Lung (tissue), 12 donors: ENCODE results near the gene TSKU. TPM values are rescaled to one million over a fixed set of nuclear protein-coding genes. Genes with fewer than 3 reads are reported as not detected.
"Not testable (repeated sequence)": the region's sequence is repeated elsewhere in the genome, so short reads cannot be mapped to it uniquely, and the experiment has no call there.

ENCODE experiments used
- ATAC-seq: fragments of 200-7000 bp; cut with Tn5 transposase; one replicate; pipeline ENCODE4 v1.9.1; 2020; ENCODE audit warnings: moderate number of reproducible peaks; ENCODE audit not compliant: insufficient read depth, low FRiP score
- DNase-seq, 3 donors: peaks; one replicate each; pipeline ENCODE4 v3.0.0-alpha.2; 2013 to 2017
- H3K27ac ChIP-seq, 2 donors: one replicate each; pipeline ENCODE4 v1.5.1; 2013; ENCODE audit warnings: mild to moderate bottlenecking in 2 of 2, moderate library complexity in 2 of 2, control low read depth in 1 of 2, inconsistent platforms in 1 of 2, low read depth in 1 of 2, low read length in 1 of 2
- H3K27me3 ChIP-seq, 3 donors: one replicate each; pipeline ENCODE4 v1.5.1; 2013; ENCODE audit warnings: low read length in 2 of 3; ENCODE audit not compliant: control insufficient read depth in 3 of 3, insufficient read depth in 3 of 3
- H3K36me3 ChIP-seq, 4 donors: one replicate each; pipeline ENCODE4 v1.5.1; 2013; ENCODE audit warnings: low read length in 4 of 4, mild to moderate bottlenecking in 1 of 4, moderate library complexity in 1 of 4; ENCODE audit not compliant: control insufficient read depth in 4 of 4, insufficient read depth in 4 of 4
- H3K4me1 ChIP-seq, 5 donors: one replicate each; pipeline ENCODE4 v1.5.1; 2013; ENCODE audit warnings: low read length in 5 of 5, mild to moderate bottlenecking in 2 of 5, moderate library complexity in 1 of 5; ENCODE audit not compliant: control insufficient read depth in 5 of 5, insufficient read depth in 5 of 5
- H3K4me3 ChIP-seq: one replicate; pipeline ENCODE4 v1.5.1; 2013; ENCODE audit warnings: mild to moderate bottlenecking, control low read depth, moderate library complexity
- H3K9ac ChIP-seq, 2 donors: one replicate each; pipeline ENCODE4 v1.5.1; 2013; ENCODE audit warnings: low read length in 2 of 2, control low read depth in 1 of 2; ENCODE audit not compliant: insufficient read depth in 1 of 2
- H3K9me3 ChIP-seq, 4 donors: one replicate each; pipeline ENCODE4 v1.5.1; 2013; ENCODE audit warnings: low read length in 3 of 4, mild to moderate bottlenecking in 1 of 4, moderate library complexity in 1 of 4; ENCODE audit not compliant: control insufficient read depth in 4 of 4, insufficient read depth in 3 of 4
- CTCF ChIP-seq: IDR thresholded peaks from 2 replicates; pipeline ENCODE4 v1.5.1; 2012; ENCODE audit warnings: mild to moderate bottlenecking; ENCODE audit errors: control extremely low read depth, extremely low read depth
- WGBS, 2 donors: extraction: QIAGEN DNeasy Blood & Tissue Kit; methylation state at CpG; one replicate each; pipeline ENCODE4 v1.1.7; 2013; 5-methylcytosine and 5-hydroxymethylcytosine counted together
- polyA plus RNA-seq, 2 donors: library from polyadenylated mRNA; stranded (reverse); fragments of 200-250 nt; gene quantifications; one replicate each; pipeline ENCODE4 v1.2.1, GENCODE V29; 2013
- total RNA-seq, 2 donors: library from RNA; depleted of rRNA in 1 of 2; stranded (reverse); fragments of >200 nt in 1 of 2; gene quantifications; one replicate each; pipeline ENCODE4 v1.2.1, GENCODE V29; 2014 to 2021
- donor health status: control.
- donor health status: control.
- donor health status: Bipolar disorder and iron deficiency.
- donor health status: healthy.
- donor health status: DM: yes; HTN: yes; CAD: no.

The TSKU gene
- total and polyA plus RNA-seq, 4 donors, result 3.7 to 18.6 (median 11.6) TPM

DNA sequence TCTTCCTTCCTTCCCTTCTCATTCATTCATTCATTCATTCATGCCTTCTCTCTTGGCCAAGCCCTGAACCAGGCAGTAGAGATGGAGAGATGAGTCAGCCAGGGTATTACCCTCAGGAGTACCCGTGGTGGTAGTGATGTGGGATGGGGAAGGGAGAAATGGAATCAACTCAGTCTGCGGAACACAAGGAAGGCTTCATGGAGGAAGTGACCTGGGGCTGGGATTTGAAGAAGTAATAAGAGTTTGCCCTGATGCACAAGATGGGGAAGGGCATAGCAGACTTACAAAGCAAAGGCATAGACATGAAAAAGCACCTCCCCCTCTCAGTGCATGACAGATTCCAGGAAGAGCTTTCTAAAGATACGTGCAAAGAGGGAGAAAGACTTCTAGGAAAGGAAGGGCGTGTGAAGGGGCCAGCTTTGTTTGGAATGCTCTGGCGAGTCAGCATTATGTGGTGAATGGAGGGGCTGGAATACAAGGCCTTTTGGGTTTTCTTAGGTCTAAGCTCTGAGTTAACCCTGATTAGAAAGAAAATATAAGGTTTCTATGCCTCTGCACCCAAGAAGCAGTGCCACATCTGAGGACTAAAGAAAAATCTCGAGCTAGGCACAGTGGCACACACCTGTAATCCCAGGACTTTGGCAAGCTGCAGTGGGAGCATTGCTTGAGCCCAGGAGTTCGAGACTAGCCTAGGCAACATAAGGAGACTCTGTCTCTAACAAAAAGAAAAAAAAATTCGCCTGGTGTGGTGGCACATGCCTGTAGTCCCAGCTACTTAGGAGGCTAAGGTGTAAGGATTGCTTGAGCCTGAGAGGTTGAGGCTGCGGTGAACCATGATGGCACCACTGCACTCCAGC lies 41.2 kb downstream of the TSKU start:
- Histone ChIP-seq H3K4me3 (no peak overlapping the region), H3K27me3 (no peaks in the 10 kb centered on the region), H3K4me1 (peaks cover 0 to 10% (median 0%) of the 10 kb centered on the region in 5 donors), H3K9ac (no peak overlapping the region), H3K9me3 (no peaks in the 10 kb centered on the region), H3K36me3 (no peaks in the 10 kb centered on the region), H3K27ac (peak overlapping the region; percentile 69 to 95)
- WGBS, 2 donors, result 63% methylated on average over 9 of the region's 9 CpGs
- TF ChIP-seq CTCF, result no peak
- DNase-seq, result no peak
- ATAC-seq, result no peak

DNA sequence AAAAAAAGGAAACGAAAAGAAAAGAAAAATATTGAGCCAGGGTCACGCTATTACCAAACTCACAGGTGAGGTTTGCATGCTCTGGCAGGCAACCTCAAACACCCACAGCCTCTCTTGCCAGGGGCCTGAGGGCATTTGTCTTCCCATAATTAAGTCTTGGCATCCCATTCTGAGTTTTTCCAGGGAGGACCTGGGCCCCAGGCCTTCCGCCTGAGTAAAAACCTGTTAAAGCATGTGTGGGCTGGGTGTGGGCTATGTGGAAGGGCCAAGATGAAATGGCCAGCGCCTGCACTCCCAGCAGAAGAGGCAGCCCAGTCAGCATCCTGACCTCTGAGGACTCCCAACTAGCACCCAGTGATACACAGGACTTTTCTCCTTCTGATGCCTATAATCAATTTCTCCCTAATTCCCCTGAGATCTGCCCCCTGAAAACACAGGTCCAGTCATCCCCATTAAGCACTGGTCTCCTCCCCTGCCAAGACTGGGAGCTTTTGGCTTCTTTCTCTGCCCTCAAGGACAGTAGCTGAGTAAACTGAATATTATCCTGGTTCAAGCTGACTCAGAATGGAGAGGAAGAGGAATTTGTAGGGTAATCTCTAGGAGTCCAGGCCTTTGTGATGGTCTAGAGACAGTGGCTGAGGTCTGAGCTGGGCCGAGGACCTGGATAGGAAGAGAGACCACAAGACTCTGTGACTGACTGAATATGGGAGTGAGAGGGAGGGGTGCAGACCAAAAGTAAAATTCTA lies 42.0 kb downstream of the TSKU start:
- no peaks in the 10 kb centered on the region for H3K9me3 ChIP-seq
- DNase-seq, result no peak
- WGBS, 2 donors, result 79 to 82% methylated on average over 5 of the region's 5 CpGs
- ATAC-seq, result no peak
- no peaks in the 10 kb centered on the region for H3K27me3 ChIP-seq
- H3K36me3 ChIP-seq, result no peaks in the 10 kb centered on the region
- peak overlapping the region; percentile 56 to 73 for H3K27ac ChIP-seq
- no peak overlapping the region for H3K9ac ChIP-seq
- TF ChIP-seq CTCF, result no peak
- no peak overlapping the region for H3K4me3 ChIP-seq
- peaks cover 0 to 14% (median 0%) of the 10 kb centered on the region in 5 donors for H3K4me1 ChIP-seq

DNA sequence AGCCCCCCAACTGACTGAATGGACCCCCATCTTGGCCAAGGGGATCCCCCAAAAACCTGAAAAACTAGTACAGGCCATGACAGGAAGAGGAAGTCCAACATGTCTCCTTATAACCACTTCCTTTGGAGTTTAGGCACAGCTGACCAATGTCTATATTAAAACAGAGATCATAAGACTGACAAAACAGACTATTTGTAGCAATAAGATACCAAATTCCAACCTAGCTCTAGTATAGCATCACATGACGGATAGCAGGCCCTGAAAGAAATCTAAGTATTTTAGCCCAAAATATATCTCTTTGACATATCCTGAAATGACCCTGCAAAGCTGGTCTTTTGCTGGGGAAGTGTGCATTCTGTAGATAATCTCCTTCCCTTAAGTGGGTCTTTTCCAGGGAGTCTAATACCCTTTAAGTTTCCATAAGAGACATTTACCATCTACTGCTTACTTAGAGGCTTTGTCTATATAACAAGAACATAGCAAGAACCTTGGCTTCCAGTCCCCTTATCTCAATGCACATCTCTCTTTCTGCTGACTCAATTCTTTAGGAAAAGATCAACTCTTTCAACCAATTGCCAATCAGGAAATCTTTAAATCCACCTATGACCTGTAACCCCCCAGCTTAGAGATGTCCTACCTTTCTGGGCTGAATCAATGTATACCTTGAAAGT lies 42.7 kb downstream of the TSKU start:
- no peak overlapping the region for H3K9ac ChIP-seq
- DNase-seq (no peak), ATAC-seq (no peak)
- TF ChIP-seq CTCF, result no peak
- H3K9me3 ChIP-seq, result no peaks in the 10 kb centered on the region
- no peak overlapping the region for H3K4me3 ChIP-seq
- 86% methylated on average over 1 of the region's 1 CpG for WGBS, 2 donors
- peaks cover 0 to 17% (median 6%) of the 10 kb centered on the region in 5 donors for H3K4me1 ChIP-seq
- no peaks in the 10 kb centered on the region for H3K36me3 ChIP-seq
- no peaks in the 10 kb centered on the region for H3K27me3 ChIP-seq
- H3K27ac ChIP-seq, result peak overlapping the region; percentile 56 to 73

DNA sequence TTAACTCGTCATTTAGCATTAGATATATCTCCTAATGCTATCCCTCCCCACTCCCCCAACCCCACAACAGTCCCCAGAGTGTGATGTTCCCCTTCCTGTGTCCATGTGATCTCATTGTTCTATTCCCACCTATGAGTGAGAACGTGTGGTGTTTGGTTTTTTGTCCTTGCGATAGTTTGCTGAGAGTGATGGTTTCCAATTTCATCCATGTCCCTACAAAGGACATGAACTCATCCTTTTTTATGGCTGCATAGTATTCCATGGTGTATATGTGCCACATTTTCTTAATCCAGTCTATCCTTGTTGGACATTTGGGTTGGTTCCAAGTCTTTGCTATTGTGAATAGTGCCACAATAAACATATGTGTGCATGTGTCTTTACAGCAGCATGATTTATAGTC lies 43.4 kb downstream of the TSKU start:
- ATAC-seq, H3K27ac ChIP-seq, DNase-seq, H3K36me3 ChIP-seq, H3K27me3 ChIP-seq, H3K9me3 ChIP-seq, H3K4me3 ChIP-seq, H3K9ac ChIP-seq: not testable (repeated sequence)
- 97 to 100% methylated on average over 2 to 3 of the region's 3 CpGs for WGBS, 2 donors
- peaks cover 0 to 19% (median 7%) of the 10 kb centered on the region in 5 donors for H3K4me1 ChIP-seq

GRCh38 chr11:76827005-76827404 lies 43.8 kb downstream of the TSKU start:
- H3K9me3 ChIP-seq, ATAC-seq, H3K27ac ChIP-seq, H3K9ac ChIP-seq, H3K36me3 ChIP-seq, H3K4me3 ChIP-seq, DNase-seq, H3K27me3 ChIP-seq: not testable (repeated sequence)
- H3K4me1 ChIP-seq, result peaks cover 0 to 19% (median 7%) of the 10 kb centered on the region in 5 donors
